Measurements from ENCODE around the gene LBP.

LBP gene, protein sequence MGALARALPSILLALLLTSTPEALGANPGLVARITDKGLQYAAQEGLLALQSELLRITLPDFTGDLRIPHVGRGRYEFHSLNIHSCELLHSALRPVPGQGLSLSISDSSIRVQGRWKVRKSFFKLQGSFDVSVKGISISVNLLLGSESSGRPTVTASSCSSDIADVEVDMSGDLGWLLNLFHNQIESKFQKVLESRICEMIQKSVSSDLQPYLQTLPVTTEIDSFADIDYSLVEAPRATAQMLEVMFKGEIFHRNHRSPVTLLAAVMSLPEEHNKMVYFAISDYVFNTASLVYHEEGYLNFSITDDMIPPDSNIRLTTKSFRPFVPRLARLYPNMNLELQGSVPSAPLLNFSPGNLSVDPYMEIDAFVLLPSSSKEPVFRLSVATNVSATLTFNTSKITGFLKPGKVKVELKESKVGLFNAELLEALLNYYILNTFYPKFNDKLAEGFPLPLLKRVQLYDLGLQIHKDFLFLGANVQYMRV

DNA sequence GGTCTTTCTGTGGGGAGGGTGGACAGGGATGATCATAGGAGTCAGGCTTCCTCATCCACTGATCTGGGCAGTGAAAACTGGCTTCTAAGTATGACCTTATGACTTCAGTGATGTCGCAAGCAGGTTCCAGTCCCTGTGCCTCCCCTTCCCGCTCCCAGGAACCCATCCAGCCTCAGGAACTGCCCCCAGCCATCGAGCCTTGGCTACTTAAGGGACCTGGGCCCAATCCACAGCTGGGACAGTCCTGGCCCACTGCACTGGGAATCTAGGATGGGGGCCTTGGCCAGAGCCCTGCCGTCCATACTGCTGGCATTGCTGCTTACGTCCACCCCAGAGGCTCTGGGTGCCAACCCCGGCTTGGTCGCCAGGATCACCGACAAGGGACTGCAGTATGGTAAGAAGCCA lies at the start of gene LBP:
Gene LBP (plus strand): TSS at position 236 of the 405 bp plus-strand sequence. CDS start 35 bp downstream, at position 271.
- no peak for TF ChIP-seq POLR2A (IDR thresholded peaks at IDR 0.05; ENCODE audit: low read depth, low read length)
- no peak for FAIRE-seq
- no peak for DNase-seq (ENCODE audit: insufficient read length, low spot score)

DNA sequence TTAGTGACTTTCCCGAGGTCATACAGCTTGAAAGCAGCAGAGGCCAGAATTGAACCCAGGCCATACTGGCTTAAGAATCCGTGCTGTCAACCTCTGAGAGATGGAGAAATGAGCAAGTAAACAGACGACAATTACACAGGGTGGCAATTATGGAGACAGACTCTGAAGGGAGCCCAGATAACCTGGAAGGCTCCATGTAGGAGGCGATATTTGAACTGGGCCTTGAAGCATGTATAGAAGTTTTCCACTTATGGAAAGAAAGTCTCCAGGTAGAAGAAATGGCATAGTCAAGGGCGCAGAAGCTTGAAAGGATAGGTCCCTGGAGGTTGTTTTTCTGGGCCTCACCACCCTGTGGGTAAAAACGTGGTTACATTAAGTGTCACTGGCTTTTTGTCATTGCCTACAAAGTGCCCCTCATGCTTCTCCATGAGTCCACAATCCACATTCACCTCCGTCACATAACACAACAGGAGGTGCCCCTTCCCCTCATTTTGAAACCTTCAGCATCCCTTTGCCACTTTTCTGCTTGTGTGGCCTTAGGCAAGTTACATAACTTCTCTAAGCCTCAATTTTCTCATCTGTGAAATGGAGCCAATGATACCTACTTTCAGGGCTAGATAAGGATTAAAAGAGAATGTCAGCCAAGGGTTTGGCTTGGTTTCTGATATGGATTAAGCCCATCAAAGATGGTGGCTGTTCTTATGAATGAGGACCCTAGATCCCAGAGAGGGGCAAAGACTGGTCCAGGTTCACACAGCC lies 48.2 kb upstream of the LBP start:
- no peak for FAIRE-seq
- no peak for TF ChIP-seq POLR2A (IDR thresholded peaks at IDR 0.05; ENCODE audit: low read depth, low read length)

DNA sequence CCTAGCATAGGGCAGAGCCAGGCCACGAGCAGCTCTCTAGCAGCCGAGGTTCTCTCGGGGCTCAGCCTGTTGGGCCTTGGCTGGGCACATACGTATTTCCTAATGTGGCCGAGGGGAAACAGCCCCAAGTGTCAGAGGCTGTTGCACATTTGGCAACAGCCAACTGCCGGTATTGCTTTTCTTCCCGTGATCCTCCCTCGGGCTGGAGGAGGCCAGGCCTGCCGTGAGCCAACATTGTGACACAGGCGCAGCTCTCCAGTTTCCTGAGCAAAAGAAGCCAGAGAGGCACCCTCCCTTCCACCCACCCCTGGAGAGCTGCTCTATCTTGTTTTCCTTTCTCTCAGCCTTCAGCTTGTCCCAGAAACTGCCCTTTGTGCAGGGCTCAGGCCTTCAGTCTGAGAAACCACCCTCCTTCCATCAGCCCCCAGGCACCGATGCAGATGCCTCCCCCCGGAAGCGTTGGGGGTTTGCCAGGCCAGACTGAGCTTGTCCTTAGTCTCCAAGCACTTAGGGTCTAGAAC lies 47.5 kb upstream of the LBP start:
- TF ChIP-seq POLR2A (IDR thresholded peaks at IDR 0.05; ENCODE audit: low read depth, low read length) = no peak
- FAIRE-seq (no peak), DNase-seq (ENCODE audit: insufficient read length, low spot score) (no peak)

More for the DNA sequence above, 48.2 kb upstream of the LBP start:
- no peak for DNase-seq (ENCODE audit: insufficient read length, low spot score)

DNA sequence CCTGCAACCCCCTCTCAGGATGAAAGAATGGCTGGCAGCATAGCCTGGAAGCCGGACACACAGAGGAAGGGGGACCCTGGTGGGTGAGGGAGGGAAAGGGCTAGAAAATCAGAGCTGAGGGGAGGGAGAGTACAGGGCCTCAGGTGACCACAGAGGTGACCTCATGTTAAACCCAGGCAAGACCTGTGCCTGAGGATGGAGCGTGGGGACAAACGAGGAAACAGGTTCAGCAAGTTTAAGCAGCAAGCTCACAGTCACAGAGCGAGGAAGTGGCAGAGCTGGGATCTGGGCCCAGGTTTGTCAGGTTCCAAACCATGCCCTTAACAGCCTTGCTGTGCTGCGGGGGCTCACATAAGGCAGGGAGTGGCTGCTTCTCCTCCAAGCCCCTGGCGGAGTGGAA lies 46.3 kb upstream of the LBP start:
- FAIRE-seq = no peak
- no peak for DNase-seq (ENCODE audit: insufficient read length, low spot score)
- no peak for TF ChIP-seq POLR2A (IDR thresholded peaks at IDR 0.05; ENCODE audit: low read depth, low read length)

DNA sequence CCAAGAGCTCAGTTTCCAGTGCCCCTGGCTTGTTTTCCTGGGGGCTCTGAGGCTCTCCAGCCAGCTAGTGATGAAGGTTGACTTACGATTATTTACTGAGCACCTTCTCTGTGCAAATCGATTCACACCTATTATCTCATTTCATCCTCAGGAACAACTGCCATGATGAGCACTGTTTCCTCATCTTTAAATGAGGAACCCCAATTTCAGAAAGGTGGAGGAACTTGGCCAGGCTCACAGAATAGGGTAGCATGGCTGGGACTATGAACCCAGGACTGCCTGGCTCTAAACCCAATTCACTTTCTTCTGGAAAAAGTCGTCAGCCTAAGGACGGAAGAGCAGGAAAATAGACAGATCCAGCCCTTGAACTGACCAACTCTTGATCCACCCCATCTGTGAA lies 45.8 kb upstream of the LBP start:
- DNase-seq (ENCODE audit: insufficient read length, low spot score) = no peak

DNA sequence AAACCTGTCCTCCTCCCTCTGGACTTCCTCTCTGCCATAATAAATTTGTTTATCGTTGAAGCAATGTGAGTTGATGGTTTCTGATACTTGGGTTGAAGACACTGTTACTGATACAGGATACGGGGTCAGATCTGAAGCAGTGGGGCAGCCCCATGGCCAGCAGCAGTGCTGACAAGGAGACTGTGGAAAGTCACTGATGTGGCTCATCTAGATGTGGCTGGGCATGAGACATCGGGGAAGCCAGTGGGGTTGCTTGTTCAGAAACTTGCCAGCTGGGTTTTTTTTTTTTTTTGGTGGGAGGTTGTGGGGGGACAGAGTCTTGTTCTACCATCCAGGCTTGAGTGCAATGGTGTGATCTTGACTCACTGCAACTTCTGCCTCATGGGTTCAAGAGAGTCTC lies 45.0 kb upstream of the LBP start:
- TF ChIP-seq POLR2A (IDR thresholded peaks at IDR 0.05; ENCODE audit: low read depth, low read length) = no peak
- no peak for DNase-seq (ENCODE audit: insufficient read length, low spot score)
- FAIRE-seq = no peak

More for the DNA sequence above, 45.8 kb upstream of the LBP start:
- no peak for TF ChIP-seq POLR2A (IDR thresholded peaks at IDR 0.05; ENCODE audit: low read depth, low read length)
- no peak for FAIRE-seq

DNA sequence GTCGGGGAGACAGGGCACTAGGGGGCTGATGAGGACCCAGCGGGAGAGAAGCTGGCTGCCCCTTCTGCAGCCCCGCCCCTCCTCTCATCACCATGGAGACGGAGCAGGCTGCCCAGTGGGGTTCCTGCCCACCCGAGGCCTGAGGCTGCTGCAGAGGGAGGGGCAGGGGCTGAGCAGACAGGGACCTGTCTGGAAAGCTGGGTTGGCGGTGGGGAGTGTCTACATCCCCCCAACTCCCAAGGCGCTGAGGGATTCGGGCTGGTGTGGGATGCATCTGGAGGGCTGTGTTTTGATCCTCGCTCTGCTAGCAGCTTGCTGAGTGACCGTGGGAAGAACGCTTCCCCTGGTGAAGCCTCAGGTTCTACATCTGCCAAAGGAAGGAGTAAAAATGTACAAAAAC lies 43.5 kb upstream of the LBP start:
- FAIRE-seq (no peak), DNase-seq (ENCODE audit: insufficient read length, low spot score) (no peak)
- TF ChIP-seq POLR2A (IDR thresholded peaks at IDR 0.05; ENCODE audit: low read depth, low read length) = no peak

DNA sequence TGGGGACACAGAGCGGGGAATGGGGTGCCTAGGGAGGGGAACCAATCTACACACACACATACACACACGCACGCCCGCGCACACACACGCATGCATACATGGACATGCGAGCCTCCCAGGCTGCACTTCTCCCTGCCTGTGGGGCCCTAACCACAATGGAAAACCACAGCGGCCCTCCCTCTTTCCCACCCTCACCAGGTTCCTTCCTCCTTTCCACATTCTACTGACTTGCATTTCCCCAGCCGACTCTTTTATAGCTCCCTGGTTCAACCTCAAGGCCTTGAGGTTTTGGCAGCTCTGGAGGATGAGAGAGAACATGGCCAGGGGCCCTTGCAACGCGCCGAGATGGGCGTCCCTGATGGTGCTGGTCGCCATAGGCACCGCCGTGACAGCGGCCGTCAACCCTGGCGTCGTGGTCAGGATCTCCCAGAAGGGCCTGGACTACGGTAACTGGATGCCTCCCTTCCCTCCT lies 42.3 kb upstream of the LBP start, which contains the start of gene BPI:
Gene BPI (plus strand): TSS at position 249 of the 472 bp plus-strand sequence. CDS start 68 bp downstream, at position 317.
- FAIRE-seq (no peak), DNase-seq (ENCODE audit: insufficient read length, low spot score) (no peak)
- no peak for TF ChIP-seq POLR2A (IDR thresholded peaks at IDR 0.05; ENCODE audit: low read depth, low read length)

DNA sequence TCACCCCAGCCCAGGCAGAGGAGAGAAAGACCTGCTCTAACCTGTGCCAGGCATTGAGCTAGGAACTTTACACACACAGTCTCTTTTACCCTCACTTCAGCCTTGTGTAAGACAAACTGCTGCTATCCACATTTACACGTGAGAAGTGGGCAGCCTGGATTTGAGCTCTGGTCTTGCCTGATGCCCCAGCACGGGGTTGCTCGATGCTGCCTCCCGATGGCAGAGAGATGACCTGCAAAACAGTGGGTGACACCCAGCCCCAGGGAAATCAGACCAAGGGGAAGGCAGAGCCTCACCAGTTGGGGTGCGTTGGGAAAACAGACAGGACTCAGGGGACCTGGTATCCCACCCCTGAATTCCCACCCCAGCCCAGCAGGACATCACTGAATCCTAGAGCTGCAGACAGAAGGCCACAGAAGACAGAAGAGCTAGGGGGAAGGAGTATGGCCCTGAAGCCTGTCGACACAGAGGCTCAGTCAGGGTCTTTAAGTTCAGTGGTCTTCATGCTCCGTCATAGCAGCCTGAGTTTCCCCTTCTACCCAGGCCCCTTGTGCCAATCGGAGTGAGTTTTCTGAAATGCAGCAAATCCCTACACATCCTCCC lies 41.3 kb upstream of the LBP start:
- no peak for FAIRE-seq
- peak; percentile 50 for DNase-seq (ENCODE audit: insufficient read length, low spot score)

DNA sequence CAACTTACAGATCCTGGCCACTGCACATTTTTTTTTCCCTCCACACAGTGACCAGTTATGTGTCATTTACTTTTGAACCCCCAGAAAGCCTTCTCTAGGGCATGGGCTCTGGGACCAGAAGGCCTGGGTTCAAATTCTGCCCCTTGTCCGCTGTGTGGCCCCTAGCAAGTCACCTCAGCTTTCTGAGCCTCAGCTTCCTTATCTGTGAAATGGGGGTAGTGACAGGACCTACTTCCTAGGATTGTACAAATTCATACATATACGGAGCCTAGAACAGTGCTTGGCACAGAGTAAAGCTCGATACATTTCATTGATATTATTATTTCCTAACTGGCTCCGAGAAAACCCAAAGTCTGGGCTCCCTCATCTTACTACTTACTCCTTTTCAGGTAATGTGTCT lies 40.7 kb upstream of the LBP start:
- TF ChIP-seq POLR2A (IDR thresholded peaks at IDR 0.05; ENCODE audit: low read depth, low read length) = no peak
- FAIRE-seq (no peak), DNase-seq (ENCODE audit: insufficient read length, low spot score) (no peak)

More for the DNA sequence above, 41.3 kb upstream of the LBP start:
- no peak for TF ChIP-seq POLR2A (IDR thresholded peaks at IDR 0.05; ENCODE audit: low read depth, low read length)

DNA sequence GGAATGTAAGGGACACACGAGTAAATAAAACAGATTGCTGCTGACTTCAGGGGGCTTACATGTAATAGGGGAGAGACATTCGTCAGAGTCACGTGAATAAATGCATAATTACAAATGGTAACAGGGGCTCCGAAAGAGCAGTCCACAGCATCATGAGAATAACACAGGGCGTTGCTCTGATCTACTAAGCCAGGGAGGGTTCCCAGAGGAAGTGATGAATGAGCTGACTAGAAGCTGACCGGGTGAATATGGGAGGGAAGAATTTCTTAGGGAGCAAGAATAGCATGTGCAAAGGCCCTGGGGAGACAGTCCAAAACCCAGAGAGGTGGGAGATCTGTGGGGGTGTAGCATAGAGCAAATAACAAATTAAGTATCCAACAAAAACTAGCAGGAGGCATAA lies 39.9 kb upstream of the LBP start:
- no peak for TF ChIP-seq POLR2A (IDR thresholded peaks at IDR 0.05; ENCODE audit: low read depth, low read length)
- no peak for FAIRE-seq
- no peak for DNase-seq (ENCODE audit: insufficient read length, low spot score)

DNA sequence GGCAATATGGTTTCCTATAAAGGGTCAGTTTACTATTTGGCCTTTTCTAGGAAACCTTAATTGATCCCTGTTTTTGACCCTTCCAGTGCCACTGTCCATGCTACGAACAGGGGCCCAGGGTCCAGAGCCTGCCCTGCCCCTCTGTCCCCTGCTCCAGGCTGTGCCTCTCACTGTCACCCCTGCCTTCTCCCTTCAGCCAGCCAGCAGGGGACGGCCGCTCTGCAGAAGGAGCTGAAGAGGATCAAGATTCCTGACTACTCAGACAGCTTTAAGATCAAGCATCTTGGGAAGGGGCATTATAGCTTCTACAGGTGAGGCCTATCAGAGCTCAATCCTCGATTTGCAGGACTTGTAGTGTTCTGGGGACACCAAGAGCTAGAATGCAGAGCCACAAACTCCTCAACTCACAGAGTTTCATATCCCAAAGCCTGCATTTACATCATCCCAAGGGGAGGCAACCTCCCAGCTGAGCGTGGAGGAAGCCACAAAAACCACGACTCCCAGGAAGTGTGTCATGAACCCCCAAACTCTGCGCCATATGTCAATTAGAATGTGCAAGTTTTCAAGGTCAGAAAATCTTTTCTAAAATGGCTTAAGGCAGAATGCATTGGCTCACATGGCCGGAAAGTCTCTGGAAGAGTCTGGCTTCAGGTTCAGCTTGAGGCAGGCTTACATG lies 38.8 kb upstream of the LBP start:
- no peak for DNase-seq (ENCODE audit: insufficient read length, low spot score)
- no peak for FAIRE-seq
- TF ChIP-seq POLR2A (IDR thresholded peaks at IDR 0.05; ENCODE audit: low read depth, low read length) = no peak

DNA sequence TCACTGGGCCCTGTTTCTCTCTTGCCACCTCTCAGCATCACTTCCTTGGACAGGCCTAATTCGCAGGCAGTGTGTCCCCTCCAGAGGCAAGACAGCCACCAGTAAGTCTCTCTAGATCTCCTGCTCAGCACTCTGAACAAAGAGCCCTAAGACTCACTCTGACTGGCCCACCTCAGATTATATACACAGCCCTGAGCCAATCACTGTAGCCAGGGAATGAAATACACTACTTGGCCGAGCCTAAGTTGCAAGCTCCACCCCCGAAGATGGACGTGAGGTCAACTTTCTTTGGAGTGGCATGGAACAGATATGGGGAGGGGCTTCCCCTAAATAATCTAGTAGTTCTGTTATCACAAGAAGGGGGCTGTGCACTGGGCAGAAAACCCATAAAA lies 38.2 kb upstream of the LBP start:
- no peak for FAIRE-seq
- no peak for TF ChIP-seq POLR2A (IDR thresholded peaks at IDR 0.05; ENCODE audit: low read depth, low read length)
- no peak for DNase-seq (ENCODE audit: insufficient read length, low spot score)

Measured in H54 (cell line).